LNCaP clone FGC (cell line): Measurements from ENCODE around the gene WFDC13.
"Not testable (repeated sequence)": the region's sequence is repeated elsewhere in the genome, so short reads cannot be mapped to it uniquely, and the experiment has no call there.

Source experiments
- DNase-seq: peaks from one replicate; pipeline ENCODE4 v3.0.0-alpha.2; 2011; ENCODE audit warnings: low read depth
- H3K4me3 ChIP-seq: 2 replicates; pipeline ENCODE4 v1.5.1; 2011; ENCODE audit warnings: mild to moderate bottlenecking, low read depth, low read length, control low read depth
- CTCF ChIP-seq: IDR thresholded peaks from 2 replicates; pipeline ENCODE4 v1.5.1; 2012; ENCODE audit warnings: mild to moderate bottlenecking; ENCODE audit not compliant: control insufficient read depth, insufficient read depth; ENCODE audit errors: extremely low read depth

Gene WFDC13

GRCh38 chr20:45701104-45701503, 734 bp upstream of the WFDC13 start:
- DNase-seq = no peak
- no peak overlapping the region for H3K4me3 ChIP-seq
- no peak for TF ChIP-seq CTCF

GRCh38 chr20:45704969-45705637, 3.3 kb downstream of the WFDC13 start, which contains the start of gene WFDC10B:
WFDC10B (minus strand) TSS chr20:45705019; CDS start chr20:45685992, 19,027 bp downstream.
- DNase-seq = peak; percentile 88
- TF ChIP-seq CTCF = no peak
- H3K4me3 ChIP-seq = no peak within 1 kb of the TSS

GRCh38 chr20:45716141-45716688, 14.4 kb downstream of the WFDC13 start:
- not testable (repeated sequence) for DNase-seq, H3K4me3 ChIP-seq

- H3K4me3 ChIP-seq = no peak within 1 kb of the TSS
- DNase-seq = no peak
- TF ChIP-seq CTCF = no peak
These were observed 20.2 kb downstream of the WFDC13 start, which contains the start of gene SPINT4 for GRCh38 chr20:45722047-45722446. SPINT4 (plus strand) TSS chr20:45722347; CDS start chr20:45722368, 21 bp downstream.

- no peak for TF ChIP-seq CTCF
- DNase-seq = no peak
- no peak overlapping the region for H3K4me3 ChIP-seq
These were observed 23.3 kb downstream of the WFDC13 start for GRCh38 chr20:45725134-45725533.

GRCh38 chr20:45727044-45727443, 25.2 kb downstream of the WFDC13 start:
- H3K4me3 ChIP-seq = no peak overlapping the region
- TF ChIP-seq CTCF = no peak
- no peak for DNase-seq

- no peak for DNase-seq
- no peak overlapping the region for H3K4me3 ChIP-seq
- no peak for TF ChIP-seq CTCF
These were observed 30.4 kb downstream of the WFDC13 start for GRCh38 chr20:45732199-45732598.
